ENCODE data around the gene TNNC2. TPM values are rescaled to one million over a fixed set of nuclear protein-coding genes. Genes with fewer than 3 reads are reported as not detected.

Gene TNNC2
- total and polyA plus RNA-seq, 2 of the 8 experiments (the other 6 are each of a cell fraction or from before 2014, with no cell fraction given), result 5.7 to 7.6 TPM

- TF ChIP-seq ATF2 (IDR thresholded peaks at IDR 0.05; ENCODE audit: low read length) (no peak), JUN (IDR thresholded peaks at IDR 0.05; ENCODE audit: low read depth, low read length) (no peak), TBP (IDR thresholded peaks at IDR 0.05; ENCODE audit: low read depth, low read length) (peak; percentile 89), EZH2 (IDR thresholded peaks at IDR 0.05; ENCODE audit: low read depth, low read length, severe bottlenecking) (no peak), E2F6 (IDR thresholded peaks at IDR 0.05) (no peak), GABPA (IDR thresholded peaks at IDR 0.05; ENCODE audit: borderline replicate concordance, insufficient read depth, low read length) (peak; percentile 98)
Measured at GRCh38 chr20:45857114-45857881, 30.2 kb upstream of the TNNC2 start, which contains the start of the genes ACOT8 and ZSWIM3 (continued).

Data from H1 (cell line).